A549 (cell line): Measurements from ENCODE around the gene SLCO2A1. TPM values are rescaled to one million over a fixed set of nuclear protein-coding genes. Genes with fewer than 3 reads are reported as not detected.

Experiments used
- ATAC-seq, 2 experiments: fragments of 200-7000 bp in 1 of 2; fragments of >200 bp in 1 of 2; cut with Nextera tagmentation in 1 of 2; cut with Tn5 transposase in 1 of 2; 3 replicates each; pipeline versions ENCODE4 v1.8.0 to v1.9.1; 2018 to 2020; ENCODE audit warnings: mild to moderate bottlenecking in 1 of 2, moderate library complexity in 1 of 2
- CTCF ChIA-PET: fragments of 300-600 bp; sonication (Branson Sonifier 250); formaldehyde crosslinking; extraction: SDS; loops from one replicate; lab custom pipeline; 2021; ENCODE audit warnings: antibody characterized with exemption, inconsistent platforms; lab: Yijun Ruan, JAX
- POLR2A ChIA-PET: fragments of 350-600 bp; formaldehyde crosslinking; extraction: SDS; loops from one replicate; lab custom pipeline; 2021; ENCODE audit warnings: antibody characterized with exemption, inconsistent platforms; lab: Yijun Ruan, JAX
- DNase-seq, 2 experiments: peaks; one replicate each; pipeline versions ENCODE4 v3.0.0 to v3.0.0-alpha.2; 2011 to 2016; ENCODE audit warnings: low read depth in 1 of 2, low spot score in 1 of 2
- FAIRE-seq: peaks from 2 replicates; lab custom pipeline; 2011; peaks lifted over from hg19 to GRCh38; lab: Jason Lieb, UNC
- H3K27ac ChIP-seq, 2 experiments: fragments of >200 bp; sonication (Bioruptor Twin); formaldehyde crosslinking; 3 replicates each; pipeline ENCODE4 v1.5.1; 2016 to 2017
- H3K4me1 ChIP-seq: fragments of >200 bp; sonication (Bioruptor Twin); formaldehyde crosslinking; 3 replicates; pipeline ENCODE4 v1.6.1; 2016
- H3K4me2 ChIP-seq: fragments of >200 bp; sonication (Bioruptor Twin); formaldehyde crosslinking; 3 replicates; pipeline ENCODE4 v1.6.1; 2016
- H3K4me3 ChIP-seq: fragments of >200 bp; sonication (Bioruptor Twin); formaldehyde crosslinking; 3 replicates; pipeline ENCODE4 v1.5.1; 2016
- H3K9me3 ChIP-seq: fragments of >200 bp; sonication (Bioruptor Twin); formaldehyde crosslinking; 3 replicates; pipeline ENCODE4 v1.6.1; 2016
- BCL3 ChIP-seq: fragments of >200 bp; sonication (Bioruptor Twin); formaldehyde crosslinking; IDR thresholded peaks from 3 replicates; pipeline ENCODE4 v1.6.1; 2016
- CBX2 ChIP-seq: fragments of 200-600 bp; sonication (generic); IDR thresholded peaks from 2 replicates; pipeline ENCODE4 v1.6.1; 2016; ENCODE audit warnings: low read depth, mild to moderate bottlenecking, borderline replicate concordance
- CBX8 ChIP-seq: fragments of 200-600 bp; sonication (generic); IDR thresholded peaks from 2 replicates; pipeline ENCODE4 v1.6.1; 2016
- CHD2 ChIP-seq: fragments of 150-350 bp; IDR thresholded peaks from 2 replicates; pipeline ENCODE4 v1.6.1; 2014; ENCODE audit warnings: low read length; ENCODE audit not compliant: partially characterized antibody
- CHD4 ChIP-seq: fragments of 200-600 bp; sonication (generic); IDR thresholded peaks from 2 replicates; pipeline ENCODE4 v1.6.1; 2016; ENCODE audit warnings: antibody characterized with exemption, mild to moderate bottlenecking, borderline replicate concordance
- ELK1 ChIP-seq: fragments of 150-350 bp; IDR thresholded peaks from 2 replicates; pipeline ENCODE4 v1.6.1; 2014; ENCODE audit warnings: low read depth, mild to moderate bottlenecking, low read length
- ESRRA ChIP-seq: fragments of 150-350 bp; IDR thresholded peaks from 2 replicates; pipeline ENCODE4 v1.6.1; 2014; ENCODE audit warnings: mild to moderate bottlenecking, low read length, borderline replicate concordance
- FOSL2 ChIP-seq, 2 experiments: fragments of 450-650 bp in 1 of 2; fragments of >200 bp in 1 of 2; sonication (Bioruptor Twin) in 1 of 2; formaldehyde crosslinking; IDR thresholded peaks; 2 replicates each; pipeline versions ENCODE4 v1.5.0 to v1.6.1; 2016 to 2020; ENCODE audit warnings: mild to moderate bottlenecking in 1 of 2, moderate library complexity in 1 of 2
- GATA3 ChIP-seq: IDR thresholded peaks from 2 replicates; pipeline ENCODE4 v1.6.1; 2012; ENCODE audit warnings: borderline replicate concordance
- HDAC2 ChIP-seq: fragments of 200-600 bp; sonication (generic); IDR thresholded peaks from 2 replicates; pipeline ENCODE4 v1.6.1; 2016
- HES2 ChIP-seq: fragments of >200 bp; sonication (Bioruptor Twin); formaldehyde crosslinking; IDR thresholded peaks from 2 replicates; pipeline ENCODE4 v1.6.1; 2016
- HOXB5 ChIP-seq: fragments of 250-450 bp; sonication (Bioruptor Pico); IDR thresholded peaks from 2 replicates; pipeline ENCODE4 v1.5.0; 2020; ENCODE audit warnings: mild to moderate bottlenecking, moderate library complexity
- JUNB ChIP-seq: fragments of >200 bp; sonication (Bioruptor Twin); formaldehyde crosslinking; IDR thresholded peaks from 2 replicates; pipeline ENCODE4 v1.6.1; 2016
- KDM1A ChIP-seq: fragments of 200-600 bp; sonication (generic); IDR thresholded peaks from 2 replicates; pipeline ENCODE4 v1.6.1; 2016; ENCODE audit warnings: low read depth, mild to moderate bottlenecking
- KDM5A ChIP-seq: fragments of 200-600 bp; sonication (generic); IDR thresholded peaks from 2 replicates; pipeline ENCODE4 v1.6.1; 2016; ENCODE audit warnings: antibody characterized with exemption, mild to moderate bottlenecking
- MAFK ChIP-seq: fragments of 450-650 bp; IDR thresholded peaks from 2 replicates; pipeline ENCODE4 v1.6.1; 2014; ENCODE audit not compliant: partially characterized antibody
- MAZ ChIP-seq: fragments of 150-350 bp; IDR thresholded peaks from 2 replicates; pipeline ENCODE4 v1.6.1; 2014; ENCODE audit warnings: antibody characterized with exemption, low read depth, low read length, borderline replicate concordance
- NPAS2 ChIP-seq: fragments of 250-450 bp; sonication (Bioruptor Pico); IDR thresholded peaks from 2 replicates; pipeline ENCODE4 v1.8.0; 2022; ENCODE audit warnings: mild to moderate bottlenecking, moderate library complexity, borderline replicate concordance
- POLR2A ChIP-seq: IDR thresholded peaks from 2 replicates; pipeline ENCODE4 v1.6.1; 2012; ENCODE audit warnings: mild to moderate bottlenecking, low read length
- RARB ChIP-seq: fragments of 250-450 bp; sonication (Bioruptor Pico); IDR thresholded peaks from 2 replicates; pipeline ENCODE4 v1.8.0; 2021; ENCODE audit warnings: mild to moderate bottlenecking, moderate library complexity
- SREBF2 ChIP-seq: fragments of 450-650 bp; IDR thresholded peaks from 2 replicates; pipeline ENCODE4 v1.6.1; 2014; ENCODE audit warnings: mild to moderate bottlenecking, moderate library complexity
- TFCP2L1 ChIP-seq: fragments of 250-450 bp; sonication (Bioruptor Pico); IDR thresholded peaks from 2 replicates; pipeline ENCODE4 v1.5.0; 2021; ENCODE audit warnings: mild to moderate bottlenecking
- ZNF302 ChIP-seq: fragments of 250-450 bp; sonication (Bioruptor Pico); IDR thresholded peaks from 2 replicates; pipeline ENCODE4 v1.9.0; 2021; ENCODE audit warnings: inconsistent platforms, mild to moderate bottlenecking, moderate library complexity
- ZSCAN20 ChIP-seq: fragments of 250-450 bp; sonication (Bioruptor Pico); IDR thresholded peaks from 2 replicates; pipeline ENCODE4 v1.8.0; 2022; ENCODE audit warnings: mild to moderate bottlenecking, moderate library complexity
- WGBS: methylation state at CpG from one replicate; pipeline ENCODE4 v1.1.6; 2017; ENCODE audit errors: missing lambda C conversion rate; 5-methylcytosine and 5-hydroxymethylcytosine counted together
- polyA plus RNA-seq, 4 experiments: library from polyadenylated mRNA; depleted of rRNA in 3 of 4; stranded (reverse); fragments of >200 nt; fragmentation: RNase III in 1 of 4; extraction: RNeasy Plus Mini Kit Qiagen cat#74134 plus additional on column Dnase treatment in 1 of 4; gene quantifications; 2 replicates in 3 of 4; 3 replicates in 1 of 4; pipeline ENCODE4 v1.2.3, GENCODE V29; 2011 to 2017
- TF ChIP-seq, protein P1 (sequence below): fragments of 450-650 bp; IDR thresholded peaks from 2 replicates; pipeline ENCODE4 v1.6.1; 2014; ENCODE audit warnings: antibody characterized with exemption

The SLCO2A1 gene
- polyA plus RNA-seq, 2 of the 4 experiments (the other 2 are of a cell fraction), result 0.12 TPM; not detected in 1

DNA sequence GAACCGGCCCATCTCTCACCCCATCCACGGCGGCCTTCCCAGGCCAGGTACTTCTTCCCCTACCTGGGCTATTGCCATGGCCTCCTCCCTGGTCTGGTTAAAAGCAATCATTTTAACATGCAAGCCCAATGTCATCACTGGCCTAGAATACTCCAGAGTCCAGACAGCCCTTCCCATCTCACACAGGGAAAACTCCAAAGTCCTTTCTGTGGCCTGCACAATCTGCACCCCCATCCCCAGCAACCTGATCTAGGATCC, 45.8 kb upstream of the SLCO2A1 start:
- Histone ChIP-seq H3K4me1 (no peaks in the 10 kb centered on the region), H3K4me3 (no peak overlapping the region), H3K27ac (no peak overlapping the region), H3K9me3 (peaks cover 2% of the 10 kb centered on the region; the same call in 1 of the 3 replicates), H3K4me2 (no peak overlapping the region)
- no peak for FAIRE-seq
- no peak for ATAC-seq
- 77% methylated on average over 3 of the region's 3 CpGs for WGBS
- DNase-seq, result no peak
- TF ChIP-seq HOXB5 (CRISPR knock-in tag), result no peak
- TF ChIP-seq CHD2, result no peak
- POLR2A ChIA-PET, result no interaction called here
- CTCF ChIA-PET, result no interaction called here

GRCh38 chr3:134074790-134075567, 45.3 kb upstream of the SLCO2A1 start:
- FAIRE-seq (no peak), ATAC-seq (no peak), DNase-seq (no peak)
- WGBS, result 51% methylated on average over 9 of the region's 9 CpGs
- no peak overlapping the region for H3K4me3 ChIP-seq
- no peak for TF ChIP-seq TFCP2L1 (CRISPR knock-in tag)
- no peak overlapping the region for H3K4me2 ChIP-seq
- ChIA-PET POLR2A (no interaction called here), CTCF (no interaction called here)
- H3K9me3 ChIP-seq, result no peaks in the 10 kb centered on the region; the same call in 2 of the 3 replicates
- H3K27ac ChIP-seq, result no peak overlapping the region
- no peaks in the 10 kb centered on the region for H3K4me1 ChIP-seq

DNA sequence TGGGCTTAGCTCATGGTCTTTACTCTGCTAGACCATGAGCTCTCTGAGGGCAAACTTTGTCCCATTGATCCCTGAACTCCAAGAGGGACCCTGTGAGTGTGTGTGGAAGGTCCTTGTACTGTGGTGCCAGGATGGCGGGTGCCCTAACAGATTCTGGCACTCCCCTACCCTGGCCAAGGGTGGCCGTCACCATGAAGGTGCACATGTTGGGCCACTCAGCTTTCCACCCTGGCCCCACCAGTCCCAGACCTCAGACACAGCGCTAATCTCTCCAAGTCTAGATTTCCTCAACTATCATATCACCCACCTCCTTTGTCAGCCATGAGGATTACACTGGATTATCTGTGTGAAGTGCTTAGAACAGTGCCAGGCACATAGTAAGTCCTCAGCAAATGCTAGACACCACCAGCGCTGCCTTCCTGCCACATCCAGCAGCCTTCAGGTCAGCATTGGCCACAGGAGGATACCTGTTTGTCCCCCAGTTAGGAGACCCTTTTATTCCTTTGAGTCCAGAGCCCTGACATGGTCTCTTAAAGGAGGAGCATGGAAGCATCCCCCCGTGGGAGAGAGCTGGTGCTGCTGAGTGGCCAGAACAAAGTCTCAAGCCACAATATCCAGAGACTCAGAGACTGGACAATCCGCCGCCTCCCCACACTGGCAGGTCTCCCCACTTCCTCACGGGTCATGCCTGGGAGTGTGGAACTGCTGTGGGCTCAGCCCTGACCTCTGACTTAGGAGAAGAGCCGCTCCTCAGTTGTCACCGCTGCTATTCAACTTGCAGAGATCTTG, 44.5 kb upstream of the SLCO2A1 start:
- Histone ChIP-seq H3K4me2 (no peak overlapping the region), H3K4me1 (no peaks in the 10 kb centered on the region), H3K27ac (no peak overlapping the region), H3K4me3 (no peak overlapping the region), H3K9me3 (no peaks in the 10 kb centered on the region)
- FAIRE-seq (no peak), DNase-seq (no peak), ATAC-seq (no peak)
- 47% methylated on average over 4 of the region's 10 CpGs for WGBS
- CTCF ChIA-PET, result no interaction called here
- TF ChIP-seq BCL3 (no peak), HES2 (no peak), CBX2 (no peak), RARB (no peak)
- POLR2A ChIA-PET, result no interaction called here

DNA sequence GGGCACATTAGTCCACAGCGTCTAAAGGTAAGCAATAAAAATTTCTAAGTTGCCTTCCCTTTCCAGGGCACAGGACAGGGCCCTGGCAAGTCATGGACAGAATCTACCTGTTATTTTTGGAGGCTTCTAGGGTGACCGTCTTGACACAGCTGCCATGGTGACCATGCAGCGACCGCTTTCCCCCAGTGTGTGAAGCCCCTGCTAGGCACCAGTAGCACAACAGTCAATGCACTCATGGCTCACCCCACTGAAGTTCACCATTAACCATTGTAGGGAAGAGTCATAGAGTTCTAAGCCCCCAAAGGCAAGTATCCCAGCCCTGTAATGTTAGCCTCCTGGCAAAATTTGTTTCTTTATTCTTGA, 43.8 kb upstream of the SLCO2A1 start:
- ATAC-seq, result no peak
- POLR2A ChIA-PET, result no interaction called here
- DNase-seq, result no peak
- Histone ChIP-seq H3K9me3 (no peaks in the 10 kb centered on the region), H3K4me2 (no peak overlapping the region), H3K27ac (no peak overlapping the region), H3K4me1 (no peaks in the 10 kb centered on the region), H3K4me3 (no peak overlapping the region)
- CTCF ChIA-PET, result no interaction called here
- FAIRE-seq, result no peak
- WGBS, result 73% methylated on average over 4 of the region's 4 CpGs
- TF ChIP-seq SREBF2, result no peak
- no peak for TF ChIP-seq MAFK
- no peak for TF ChIP-seq NPAS2
- TF ChIP-seq ESRRA, result no peak
- no peak for TF ChIP-seq KDM1A
- TF ChIP-seq CHD4, result no peak
- TF ChIP-seq GATA3, result no peak
- no peak for TF ChIP-seq ZNF302 (CRISPR knock-in tag)
- no peak for TF ChIP-seq CBX8
- no peak for TF ChIP-seq HDAC2
- TF ChIP-seq MAZ, result no peak
- TF ChIP-seq, protein P1, sequence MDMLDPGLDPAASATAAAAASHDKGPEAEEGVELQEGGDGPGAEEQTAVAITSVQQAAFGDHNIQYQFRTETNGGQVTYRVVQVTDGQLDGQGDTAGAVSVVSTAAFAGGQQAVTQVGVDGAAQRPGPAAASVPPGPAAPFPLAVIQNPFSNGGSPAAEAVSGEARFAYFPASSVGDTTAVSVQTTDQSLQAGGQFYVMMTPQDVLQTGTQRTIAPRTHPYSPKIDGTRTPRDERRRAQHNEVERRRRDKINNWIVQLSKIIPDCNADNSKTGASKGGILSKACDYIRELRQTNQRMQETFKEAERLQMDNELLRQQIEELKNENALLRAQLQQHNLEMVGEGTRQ, result no peak
- TF ChIP-seq FOSL2 (IDR thresholded peaks at IDR 0.05), result no peak
- TF ChIP-seq FOSL2 (CRISPR knock-in tag; IDR thresholded peaks at IDR 0.05), result no peak
- no peak for TF ChIP-seq ELK1
- TF ChIP-seq KDM5A, result no peak
- no peak for TF ChIP-seq JUNB
- no peak for TF ChIP-seq POLR2A
- TF ChIP-seq ZSCAN20 (CRISPR knock-in tag), result no peak
